Breast epithelium (tissue), 4 donors: ENCODE results near the gene DUOX2. TPM values are rescaled to one million over a fixed set of nuclear protein-coding genes. Genes with fewer than 3 reads are reported as not detected.

Experiments used
- DNase-seq, 2 donors: peaks; one replicate each; pipeline ENCODE4 v3.0.0-alpha.2; 2019; ENCODE audit warnings: low spot score in 2 of 2
- H3K27ac ChIP-seq, 2 donors: fragments of 200-600 bp; sonication (generic) in 1 of 2; one replicate each; pipeline ENCODE4 v1.5.1; 2016 to 2019; ENCODE audit warnings: mild to moderate bottlenecking in 1 of 2
- H3K27me3 ChIP-seq, 2 donors: fragments of 200-600 bp; sonication (generic) in 1 of 2; one replicate each; pipeline versions ENCODE4 v1.5.1 to v1.6.0; 2017 to 2019; ENCODE audit warnings: control low read depth in 1 of 2, mild to moderate bottlenecking in 1 of 2
- H3K36me3 ChIP-seq: fragments of 200-600 bp; one replicate; pipeline ENCODE4 v1.5.1; 2019
- H3K4me1 ChIP-seq, 2 donors: fragments of 200-600 bp; sonication (generic); one replicate each; pipeline ENCODE4 v1.5.1; 2016 to 2019; ENCODE audit warnings: control low read depth in 1 of 2
- H3K4me3 ChIP-seq, 3 donors: fragments of 200-600 bp; sonication (generic); 1 replicate in 2 of 3; 2 replicates in 1 of 3; pipeline ENCODE4 v1.5.1; 2016 to 2019; ENCODE audit warnings: mild to moderate bottlenecking in 3 of 3, moderate library complexity in 2 of 3
- H3K9me3 ChIP-seq, 2 donors: fragments of 200-600 bp; sonication (generic) in 1 of 2; one replicate each; pipeline ENCODE4 v1.5.1; 2016 to 2019; ENCODE audit warnings: control low read depth in 1 of 2
- CTCF ChIP-seq, 3 donors: fragments of 450-650 bp; IDR thresholded peaks; one replicate each; pipeline ENCODE4 v1.5.1; 2016 to 2017; ENCODE audit warnings: antibody characterized with exemption in 3 of 3, mild to moderate bottlenecking in 3 of 3, moderate library complexity in 3 of 3
- POLR2A ChIP-seq: fragments of 450-650 bp; IDR thresholded peaks from one replicate; pipeline ENCODE4 v1.6.1; 2016; ENCODE audit warnings: antibody characterized with exemption, mild to moderate bottlenecking, moderate library complexity
- POLR2AphosphoS5 ChIP-seq, 3 donors: sonication (generic); formaldehyde crosslinking; IDR thresholded peaks; one replicate each; pipeline ENCODE4 v1.6.1; 2017; ENCODE audit warnings: antibody characterized with exemption in 3 of 3
- intact Hi-C: fragments of 100-400 bp; cut with DNase I; formaldehyde crosslinking; loops from one replicate; pipeline ENCODE4 v1.15.1; 2023; ENCODE audit warnings: low total_unique reads
- total RNA-seq, 3 donors: library from RNA; depleted of rRNA; stranded (reverse); fragments of >200 nt; gene quantifications; one replicate each; pipeline ENCODE4 v1.1.0, GENCODE V29; 2016

Gene DUOX2
- total RNA-seq, 3 donors from 2014 or later, result 0.15 to 0.98 (median 0.16) TPM

- no peak overlapping the region for H3K4me3 ChIP-seq
- peaks cover 3 to 4% of the 10 kb centered on the region in 2 donors for H3K4me1 ChIP-seq
- no peaks in the 10 kb centered on the region for H3K9me3 ChIP-seq
- DNase-seq, result no peak
- no peak for TF ChIP-seq CTCF (IDR thresholded peaks at IDR 0.05)
- TF ChIP-seq POLR2AphosphoS5 (IDR thresholded peaks at IDR 0.05), result no peak
- no peak for TF ChIP-seq POLR2A
- H3K36me3 ChIP-seq, result no peaks in the 10 kb centered on the region
- intact Hi-C loops, result no loop called here
- peaks cover 0 to 10% of the 10 kb centered on the region in 2 donors for H3K27me3 ChIP-seq
- no peak overlapping the region for H3K27ac ChIP-seq
These were observed 7.9 kb upstream of the DUOX2 start for GRCh38 chr15:45121706-45122417.

GRCh38 chr15:45121020-45121419, 7.0 kb upstream of the DUOX2 start:
- Histone ChIP-seq H3K4me3 (no peak overlapping the region), H3K4me1 (peaks cover 7 to 8% of the 10 kb centered on the region in 2 donors), H3K9me3 (no peaks in the 10 kb centered on the region), H3K27ac (no peak overlapping the region), H3K36me3 (no peaks in the 10 kb centered on the region), H3K27me3 (peaks cover 0 to 19% of the 10 kb centered on the region in 2 donors)
- DNase-seq, result no peak
- no peak for TF ChIP-seq POLR2AphosphoS5 (IDR thresholded peaks at IDR 0.05)
- no peak for TF ChIP-seq CTCF (IDR thresholded peaks at IDR 0.05)
- TF ChIP-seq POLR2A, result no peak
- intact Hi-C loops, result no loop called here

GRCh38 chr15:45120081-45120972, 6.4 kb upstream of the DUOX2 start:
- H3K9me3 ChIP-seq, result no peaks in the 10 kb centered on the region
- DNase-seq, result no peak
- H3K4me1 ChIP-seq, result peaks cover 7 to 8% of the 10 kb centered on the region in 2 donors
- H3K27ac ChIP-seq, result no peak overlapping the region
- TF ChIP-seq POLR2A, result no peak
- no peak for TF ChIP-seq POLR2AphosphoS5 (IDR thresholded peaks at IDR 0.05)
- no peak for TF ChIP-seq CTCF (IDR thresholded peaks at IDR 0.05)
- no peaks in the 10 kb centered on the region for H3K36me3 ChIP-seq
- intact Hi-C loops, result no loop called here
- H3K27me3 ChIP-seq, result peaks cover 0 to 26% of the 10 kb centered on the region in 2 donors
- H3K4me3 ChIP-seq, result no peak overlapping the region

- intact Hi-C loops, result no loop called here
- H3K27ac ChIP-seq, result no peak overlapping the region
- no peak for DNase-seq
These were observed 5.0 kb upstream of the DUOX2 start for GRCh38 chr15:45118996-45119395.

More at GRCh38 chr15:45118996-45119395, 5.0 kb upstream of the DUOX2 start:
- Histone ChIP-seq H3K36me3 (no peaks in the 10 kb centered on the region), H3K9me3 (no peaks in the 10 kb centered on the region), H3K27me3 (peaks cover 0 to 39% of the 10 kb centered on the region in 2 donors), H3K4me3 (no peak overlapping the region), H3K4me1 (peaks cover 7 to 8% of the 10 kb centered on the region in 2 donors)
- TF ChIP-seq POLR2A (no peak), CTCF (IDR thresholded peaks at IDR 0.05) (no peak)
